ELF-1 (cell line): ENCODE results near the gene MITD1.
"Not testable (repeated sequence)": the region's sequence is repeated elsewhere in the genome, so short reads cannot be mapped to it uniquely, and the experiment has no call there.

ENCODE experiments used
- DNase-seq: peaks from one replicate; pipeline ENCODE4 v3.0.0-alpha.2; 2016; ENCODE audit warnings: low read depth, low spot score

MITD1 gene

DNA sequence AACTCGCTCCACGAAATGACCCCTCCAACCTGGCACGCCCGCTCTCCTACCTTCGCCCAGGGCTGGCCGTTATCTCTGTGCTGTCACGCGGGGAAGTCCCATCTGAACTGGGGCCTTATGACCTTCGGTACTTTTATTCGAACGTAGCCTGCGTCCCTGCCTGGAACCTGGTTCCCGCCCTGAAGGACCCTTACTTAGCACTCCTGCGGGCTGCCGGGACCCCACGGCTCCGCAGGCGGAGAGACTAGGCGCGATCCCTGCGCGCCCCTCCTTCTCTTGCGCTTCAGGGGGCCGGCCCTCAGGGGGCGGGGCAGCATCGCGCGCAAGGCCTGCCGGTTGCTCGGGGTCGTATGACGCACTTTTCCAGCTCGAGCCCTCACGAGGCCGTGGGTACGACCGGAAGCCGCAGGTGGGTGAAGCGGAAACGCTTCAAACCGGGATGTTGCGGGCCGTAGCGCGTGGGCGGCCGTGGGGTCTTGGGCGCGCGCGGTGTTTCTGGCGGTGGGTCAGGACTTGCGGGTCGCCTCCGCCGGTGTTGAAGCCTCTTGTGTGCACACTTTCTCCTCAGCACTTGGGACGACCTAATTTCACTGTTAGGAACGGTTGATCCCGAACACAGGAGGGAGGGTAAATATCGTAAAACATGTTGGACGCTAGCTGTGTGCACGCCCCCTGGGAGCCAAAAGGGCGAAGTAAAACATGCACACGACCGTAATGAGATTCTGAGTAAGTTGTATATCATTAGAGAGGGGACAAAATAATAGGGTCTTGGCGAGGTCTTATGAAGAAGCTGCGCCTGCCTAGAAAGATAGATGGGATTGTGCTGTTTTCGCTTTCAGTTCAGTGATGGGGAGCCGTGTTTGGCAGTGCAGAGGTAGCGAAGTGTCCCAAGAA, 26.0 kb downstream of the MITD1 start, which contains the start of the genes LIPT1 and TSGA10:
LIPT1 (plus strand) TSS at position 325 of the 894 bp plus-strand sequence. CDS start 6,991 bp downstream, outside the sequence.
TSGA10 (minus strand) TSS at position 300 of the 894 bp plus-strand sequence. CDS start 45,503 bp downstream, outside the sequence.
- peak; percentile 90 for DNase-seq

DNA sequence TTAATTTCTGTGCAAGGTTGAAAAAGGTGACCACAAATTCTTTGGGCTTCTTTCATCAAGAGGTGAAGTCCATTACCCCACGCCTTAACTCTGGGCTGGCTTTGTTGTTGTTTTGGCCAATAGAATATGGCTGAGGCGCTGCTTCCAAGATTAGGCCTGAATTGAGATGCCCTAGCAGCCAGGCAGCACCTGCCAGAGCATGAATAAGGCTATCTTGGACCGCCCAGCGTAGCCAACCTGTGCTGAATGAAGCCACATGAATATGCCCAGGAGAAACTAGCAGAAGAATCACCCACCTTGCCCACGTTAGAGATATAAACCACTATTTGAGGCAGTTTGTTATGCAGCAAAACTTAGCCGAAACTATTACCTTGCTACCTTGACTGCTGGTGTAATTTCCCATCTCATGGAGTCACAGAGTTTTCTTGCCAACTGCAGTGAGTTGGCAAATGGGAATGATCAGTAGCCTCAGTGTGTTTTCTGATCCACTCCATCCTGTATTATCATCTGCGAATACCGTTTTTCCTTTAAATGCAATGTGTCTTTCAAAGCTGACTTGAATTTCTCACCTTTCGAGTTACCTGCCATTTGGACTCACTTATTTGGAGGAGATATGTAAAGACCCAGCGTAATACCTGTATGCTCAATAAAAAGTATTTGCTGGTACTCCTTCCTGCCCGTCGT, 26.8 kb downstream of the MITD1 start:
- no peak for DNase-seq

DNA sequence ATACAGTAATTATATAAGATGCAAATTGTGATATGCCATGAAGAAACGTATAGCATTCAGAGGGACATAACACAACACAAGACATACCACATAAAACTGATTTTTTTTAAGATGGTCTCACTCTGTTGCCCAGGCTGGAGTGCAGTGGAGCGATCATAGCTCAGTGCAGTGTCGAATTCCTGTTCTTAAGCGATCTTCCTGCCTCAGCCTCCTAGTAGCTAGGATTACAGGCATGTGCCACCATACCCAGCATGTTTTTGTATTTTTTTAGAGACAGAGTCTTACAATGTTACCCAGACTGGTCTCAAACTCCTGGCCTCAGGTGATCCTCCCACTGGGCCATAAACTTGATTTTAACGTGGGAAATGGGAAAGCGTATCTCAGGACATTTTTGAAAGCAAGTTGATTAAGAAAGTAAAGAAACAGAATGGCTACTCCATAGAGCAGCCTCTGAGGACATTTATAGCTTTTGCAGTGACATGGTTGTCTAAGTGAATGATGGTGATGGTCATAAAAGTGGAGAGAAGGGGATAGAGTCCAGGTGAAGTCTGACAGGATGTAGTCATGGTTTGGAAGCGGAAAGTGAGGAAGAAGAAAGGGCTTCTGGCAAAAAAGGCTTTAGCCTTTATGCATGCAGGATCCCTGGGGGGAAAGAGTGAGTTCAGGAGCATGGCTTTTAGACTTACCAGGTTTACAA, 28.5 kb downstream of the MITD1 start:
- DNase-seq = no peak

DNA sequence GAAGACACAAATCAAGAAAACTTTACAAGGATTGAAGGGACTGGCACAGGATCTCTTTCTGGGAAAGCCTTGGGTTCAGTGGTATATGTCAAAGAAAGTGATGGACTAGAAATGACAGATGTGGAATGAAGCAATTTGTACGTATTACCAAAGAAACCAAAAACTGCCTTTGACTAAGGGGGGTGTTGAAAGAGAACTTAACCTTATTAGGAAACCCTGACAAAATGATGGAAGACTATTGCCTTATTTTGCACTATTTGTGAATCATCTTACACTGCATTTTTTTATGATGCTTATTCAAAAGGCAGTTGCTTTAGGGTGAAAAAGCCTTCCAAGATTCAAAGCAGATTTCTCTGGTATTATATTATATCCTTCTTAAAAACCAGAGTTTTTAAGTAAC, 30.2 kb downstream of the MITD1 start:
- DNase-seq = no peak

DNA sequence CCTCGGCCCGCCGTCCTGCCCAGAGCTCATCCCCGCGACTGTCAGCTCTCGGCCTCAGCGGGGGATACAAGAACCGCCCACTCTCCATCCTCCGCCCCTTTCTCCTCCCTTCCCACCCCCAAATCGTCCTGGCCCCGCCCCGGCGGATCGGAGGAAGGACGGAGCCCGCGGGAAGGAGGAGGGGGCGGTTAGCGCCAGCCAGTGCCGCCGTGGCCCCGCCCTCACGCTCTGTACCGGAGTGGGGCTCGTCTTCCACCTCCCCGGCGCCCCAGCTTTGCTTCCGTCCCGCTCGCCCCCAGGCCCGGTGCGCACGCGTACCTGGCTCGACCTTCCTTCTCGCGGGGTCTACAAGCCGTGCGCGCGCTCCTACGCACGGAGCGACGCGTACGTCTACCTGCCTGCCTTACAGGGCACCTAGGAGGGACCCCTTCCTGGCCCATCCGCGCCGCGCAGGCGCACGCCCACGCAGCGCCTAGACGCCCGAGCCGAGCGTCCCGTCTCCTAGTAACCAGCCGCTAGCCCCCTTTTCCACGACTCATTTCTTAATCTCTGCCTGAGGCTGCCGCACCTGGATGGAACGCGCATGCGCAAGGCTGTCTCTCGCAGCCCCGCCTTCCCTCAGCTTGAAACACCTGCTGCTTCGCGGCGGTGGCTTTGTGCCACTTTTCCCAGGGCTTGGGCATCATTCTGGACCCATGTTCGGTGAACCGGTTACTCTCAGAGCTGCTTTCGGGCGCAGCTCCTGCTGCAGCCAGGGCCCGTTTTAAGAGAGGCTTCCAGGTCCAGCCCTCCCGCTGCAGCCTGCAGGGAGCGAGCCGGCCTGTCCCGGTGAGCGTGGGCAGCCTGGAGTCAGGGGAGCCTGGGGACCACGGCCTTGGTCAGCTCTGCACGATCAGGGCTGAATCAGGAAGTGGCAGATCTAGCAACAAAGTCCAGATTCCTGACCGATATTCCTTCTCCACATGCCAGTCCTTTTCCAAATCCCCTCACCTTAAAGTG, 39.4 kb downstream of the MITD1 start, which contains the start of gene C2orf15:
C2orf15 (plus strand) TSS at position 598 of the 999 bp plus-strand sequence. CDS start 8,852 bp downstream, outside the sequence.
- peak; percentile 95 for DNase-seq

DNA sequence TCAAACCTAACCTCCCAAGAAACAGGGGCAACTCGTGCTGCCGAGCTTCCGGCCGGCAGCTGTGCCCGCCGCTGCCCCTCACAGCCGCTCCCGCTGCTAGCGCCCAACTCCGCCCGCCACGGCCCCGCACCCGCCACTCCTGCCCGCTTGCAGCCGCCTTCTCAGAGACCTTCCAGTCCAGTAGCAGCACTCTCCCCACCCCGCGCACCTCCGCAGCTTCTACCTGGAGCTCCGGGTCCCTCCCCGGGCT, 40.1 kb downstream of the MITD1 start:
- no peak for DNase-seq

DNA sequence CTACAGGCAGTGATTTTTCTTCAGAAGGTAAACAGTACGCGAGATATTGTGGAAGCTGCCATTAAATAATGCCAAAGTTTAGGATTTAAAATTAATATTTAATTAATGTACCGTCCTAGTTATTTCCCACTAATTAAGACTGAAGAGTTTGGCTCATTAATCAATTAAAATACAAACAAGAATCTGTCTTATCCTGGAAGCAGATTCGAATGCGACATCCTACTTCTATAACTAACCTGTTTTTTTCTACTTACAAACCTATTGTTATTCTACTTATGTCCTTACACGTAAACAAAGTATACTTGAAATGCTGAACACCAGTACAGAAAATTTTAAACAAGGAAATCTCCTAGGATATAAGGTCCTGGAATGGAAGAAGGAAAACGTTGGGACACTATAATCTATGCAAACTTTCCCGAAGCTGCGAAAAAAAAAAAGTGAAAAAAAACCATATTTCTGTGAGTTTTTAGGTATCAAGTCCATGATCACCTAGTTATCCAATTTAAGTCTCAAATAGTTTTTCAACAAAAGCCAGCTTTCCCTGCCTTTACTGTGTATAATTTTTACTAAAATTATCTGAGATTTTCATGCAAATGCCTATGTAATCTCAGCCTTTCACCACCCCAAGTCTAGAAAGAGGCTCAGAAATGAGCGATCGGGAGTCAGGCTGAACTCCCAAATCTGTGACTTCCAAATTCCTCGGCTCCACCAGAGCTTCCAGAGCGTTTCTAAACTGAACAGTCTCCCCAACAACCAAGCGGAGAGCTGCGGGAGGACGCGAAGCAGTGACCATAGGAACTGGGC, 40.6 kb downstream of the MITD1 start:
- no peak for DNase-seq

DNA sequence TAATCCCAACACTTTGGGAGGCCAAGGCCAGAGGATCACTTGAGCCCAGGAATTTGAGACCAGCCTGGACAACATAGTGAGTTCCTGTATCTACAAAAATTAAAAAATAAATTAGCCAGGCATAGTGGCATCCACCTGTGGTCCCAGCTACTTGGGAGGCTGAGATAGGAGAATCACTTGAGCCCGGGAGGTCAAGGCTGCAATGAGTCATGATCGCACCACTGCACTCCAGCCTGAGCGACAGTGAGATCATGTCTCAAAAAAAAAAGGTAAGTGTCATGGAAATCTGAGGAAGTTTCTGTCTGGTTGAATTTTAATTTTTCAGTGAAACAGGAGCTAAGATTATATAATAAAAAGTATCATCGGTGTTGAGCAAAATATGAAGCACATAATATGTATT, 41.9 kb downstream of the MITD1 start:
- no peak for DNase-seq

DNA sequence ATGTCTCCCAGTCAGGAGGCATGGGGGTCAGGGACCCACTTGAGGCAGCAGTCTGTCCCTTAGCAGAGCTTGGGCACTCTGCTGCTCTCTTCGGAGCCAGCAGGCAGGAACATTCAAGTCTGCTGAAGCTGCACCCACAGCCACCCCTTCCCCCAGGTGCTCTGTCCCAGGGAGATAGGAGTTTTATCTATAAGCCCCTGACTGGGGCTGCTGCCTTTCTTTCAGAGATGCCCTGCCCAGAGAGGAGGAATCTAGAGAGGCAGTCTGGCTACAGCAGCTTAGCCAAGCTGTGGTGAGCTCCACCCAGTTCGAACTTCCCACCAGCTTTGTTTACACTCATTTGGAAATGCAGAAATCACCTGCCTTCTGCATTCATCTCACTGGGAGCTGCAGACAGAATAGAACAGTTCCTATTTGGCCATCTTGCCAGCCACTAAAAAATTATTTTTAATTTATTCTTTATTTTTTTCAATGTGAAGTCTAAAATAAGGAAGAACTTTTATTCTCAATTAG, 45.8 kb downstream of the MITD1 start:
- DNase-seq = not testable (repeated sequence)

DNA sequence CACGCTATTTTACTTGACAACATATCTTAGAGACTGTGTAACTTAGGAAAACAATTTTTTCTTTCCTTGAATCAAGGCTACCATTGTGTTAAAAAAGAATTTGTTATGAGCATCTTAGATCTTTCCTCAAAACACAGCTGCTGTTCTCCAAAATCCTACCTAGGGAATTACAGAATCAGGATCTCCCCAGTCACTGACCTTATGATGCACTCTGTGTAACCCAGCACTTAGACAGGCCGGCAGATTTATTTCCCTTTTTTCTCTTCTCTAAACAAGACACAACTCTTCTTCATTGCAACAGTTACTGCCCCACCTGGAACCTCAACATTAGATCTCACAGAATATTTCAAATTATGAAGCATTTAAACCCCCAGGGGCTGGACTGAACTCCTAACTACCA, 52.9 kb downstream of the MITD1 start:
- DNase-seq = no peak
